Measurements from ENCODE around the gene MAPK8IP2. TPM values are rescaled to one million over a fixed set of nuclear protein-coding genes. Genes with fewer than 3 reads are reported as not detected.

The MAPK8IP2 gene
- total and polyA plus RNA-seq, 2 of the 13 experiments (the other 11 are each of a cell fraction or from before 2014, with no cell fraction given) = 1.3 to 2.6 TPM

- 87% methylated on average over 5 of the region's 5 CpGs for WGBS (ENCODE audit: low lambda C conversion rate)
- intact Hi-C loops (cut with micrococcal nuclease; ENCODE audit: unreplicated experiment) (no loop called here), in situ Hi-C loops (cut with HindIII; ENCODE audit: extremely low pct_ligation_motif_present, low pct_unique_long_range_greater_than_20kb) (no loop called here)
- no peak overlapping the region for H3K4me2 ChIP-seq (ENCODE audit: low read depth, low read length)
- FAIRE-seq (no peak), DNase-seq (ENCODE audit: low spot score) (no peak), ATAC-seq (no peak)
- no peaks in the 10 kb centered on the region for H3K9me3 ChIP-seq (ENCODE audit: low read length)
- no peaks in the 10 kb centered on the region for H4K20me1 ChIP-seq (ENCODE audit: insufficient read depth, low read length)
- peaks cover 4% of the 10 kb centered on the region for H3K79me2 ChIP-seq (ENCODE audit: insufficient read depth, low read length)
- H3K27me3 ChIP-seq (ENCODE audit: control insufficient read depth in 1 of 2, insufficient read depth in 2 of 2, low read length in 2 of 2) = no peaks in the 10 kb centered on the region; a peak in 1 of 5 replicates
- no peak overlapping the region for H3K9ac ChIP-seq (ENCODE audit: insufficient read depth, low read depth, low read length)
- no peaks in the 10 kb centered on the region for H3K36me3 ChIP-seq (replicated peaks in 1 of 2; ENCODE audit: control insufficient read depth in 1 of 2, insufficient read depth in 2 of 2, low read length in 2 of 2)
- CTCF ChIA-PET (ENCODE audit: low intra/inter-chr PET ratio, low total read pairs) = no interaction called here
- POLR2A ChIA-PET = interaction anchor here (1.8 to 1.9 kb wide), 2 partner anchors 10 to 12 kb away, joined by 6 to 10 read pairs; no protein-coding TSS in a partner anchor
- H3K4me3 ChIP-seq (replicated peaks in 1 of 3; ENCODE audit: insufficient read depth in 1 of 3, low read depth in 2 of 3, low read length in 3 of 3) = no peak overlapping the region
- TF ChIP-seq CTCF (CRISPR knock-in tag; IDR thresholded peaks at IDR 0.05) = 0 out of 2 replicates have a peak, but pooled peaks have one; percentile 13
- TF ChIP-seq, protein P1, sequence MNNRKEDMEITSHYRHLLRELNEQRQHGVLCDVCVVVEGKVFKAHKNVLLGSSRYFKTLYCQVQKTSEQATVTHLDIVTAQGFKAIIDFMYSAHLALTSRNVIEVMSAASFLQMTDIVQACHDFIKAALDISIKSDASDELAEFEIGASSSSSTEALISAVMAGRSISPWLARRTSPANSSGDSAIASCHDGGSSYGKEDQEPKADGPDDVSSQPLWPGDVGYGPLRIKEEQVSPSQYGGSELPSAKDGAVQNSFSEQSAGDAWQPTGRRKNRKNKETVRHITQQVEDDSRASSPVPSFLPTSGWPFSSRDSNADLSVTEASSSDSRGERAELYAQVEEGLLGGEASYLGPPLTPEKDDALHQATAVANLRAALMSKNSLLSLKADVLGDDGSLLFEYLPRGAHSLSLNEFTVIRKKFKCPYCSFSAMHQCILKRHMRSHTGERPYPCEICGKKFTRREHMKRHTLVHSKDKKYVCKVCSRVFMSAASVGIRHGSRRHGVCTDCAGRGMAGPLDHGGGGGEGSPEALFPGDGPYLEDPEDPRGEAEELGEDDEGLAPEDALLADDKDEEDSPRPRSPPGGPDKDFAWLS (CRISPR knock-in tag; IDR thresholded peaks at IDR 0.05; ENCODE audit: borderline replicate concordance) = no peak
- peaks cover 29% of the 10 kb centered on the region for H3K4me1 ChIP-seq (ENCODE audit: insufficient read depth, low read length)
- no peak overlapping the region for H3K27ac ChIP-seq (ENCODE audit: extremely low read length, insufficient read depth, low read length)
- no TSS peak for BruUV-seq (replicated peaks)
- no peak overlapping the region for H2AFZ ChIP-seq (ENCODE audit: low read length)
Measured at GRCh38 chr22:50630376-50630775, 29.8 kb downstream of the MAPK8IP2 start.

- H3K79me2 ChIP-seq (ENCODE audit: insufficient read depth, low read length) = peaks cover 4% of the 10 kb centered on the region
- H3K36me3 ChIP-seq (replicated peaks in 1 of 2; ENCODE audit: control insufficient read depth in 1 of 2, insufficient read depth in 2 of 2, low read length in 2 of 2) = no peaks in the 10 kb centered on the region
- intact Hi-C loops (cut with micrococcal nuclease; ENCODE audit: unreplicated experiment) (no loop called here), in situ Hi-C loops (cut with HindIII; ENCODE audit: extremely low pct_ligation_motif_present, low pct_unique_long_range_greater_than_20kb) (no loop called here)
- ATAC-seq (no peak), DNase-seq (ENCODE audit: low spot score) (peak; percentile 19), FAIRE-seq (no peak)
- H3K9me3 ChIP-seq (ENCODE audit: low read length) = no peaks in the 10 kb centered on the region
- 92% methylated on average over 5 of the region's 5 CpGs for WGBS (ENCODE audit: low lambda C conversion rate)
- TF ChIP-seq RARA (CRISPR knock-in tag; IDR thresholded peaks at IDR 0.05) (no peak), KDM3A (CRISPR knock-in tag; IDR thresholded peaks at IDR 0.05; ENCODE audit: low read depth) (no peak)
- H3K9ac ChIP-seq (ENCODE audit: insufficient read depth, low read depth, low read length) = no peak overlapping the region
- POLR2A ChIA-PET = interaction anchor here (1.3 kb wide), 1 partner anchor 9 kb away, joined by 8 read pairs; no protein-coding TSS in a partner anchor
- no peak overlapping the region for H3K4me3 ChIP-seq (replicated peaks in 1 of 3; ENCODE audit: insufficient read depth in 1 of 3, low read depth in 2 of 3, low read length in 3 of 3)
- no peak overlapping the region for H3K4me2 ChIP-seq (ENCODE audit: low read depth, low read length)
- no peak overlapping the region for H3K27ac ChIP-seq (ENCODE audit: extremely low read length, insufficient read depth, low read length)
- H4K20me1 ChIP-seq (ENCODE audit: insufficient read depth, low read length) = no peaks in the 10 kb centered on the region
- H3K4me1 ChIP-seq (ENCODE audit: insufficient read depth, low read length) = peaks cover 12% of the 10 kb centered on the region
- no peaks in the 10 kb centered on the region; a peak in 1 of 5 replicates for H3K27me3 ChIP-seq (ENCODE audit: control insufficient read depth in 1 of 2, insufficient read depth in 2 of 2, low read length in 2 of 2)
- BruUV-seq (replicated peaks) = no TSS peak
- H2AFZ ChIP-seq (ENCODE audit: low read length) = no peak overlapping the region
- CTCF ChIA-PET (ENCODE audit: low intra/inter-chr PET ratio, low total read pairs) = no interaction called here
Measured at GRCh38 chr22:50633086-50633485, 32.5 kb downstream of the MAPK8IP2 start.
